GM21447 (cell line): Measurements from ENCODE around the gene SOX8.

ENCODE experiments used
- ATAC-seq: cut with Tn5 transposase; IDR thresholded peaks from one replicate; pipeline ENCODE4 v1.9.1; 2021; ENCODE audit not compliant: unreplicated experiment

The SOX8 gene

GRCh38 chr16:1003391-1004347 is 22.1 kb downstream of the SOX8 start:
- no peak for ATAC-seq

GRCh38 chr16:1005286-1005685 is 23.7 kb downstream of the SOX8 start:
- ATAC-seq, result no peak

- no peak for ATAC-seq
Observed at GRCh38 chr16:1006781-1007180, 25.2 kb downstream of the SOX8 start.

GRCh38 chr16:1007284-1007850 is 25.8 kb downstream of the SOX8 start:
- no peak for ATAC-seq

- ATAC-seq, result no peak
Observed at GRCh38 chr16:1008085-1008484, 26.5 kb downstream of the SOX8 start.

GRCh38 chr16:1009358-1010150 is 28.0 kb downstream of the SOX8 start:
- ATAC-seq, result no peak

- ATAC-seq, result no peak
Observed at GRCh38 chr16:1010251-1010650, 28.7 kb downstream of the SOX8 start.

GRCh38 chr16:1010815-1011214 is 29.2 kb downstream of the SOX8 start:
- ATAC-seq, result no peak

- ATAC-seq, result no peak
Observed at GRCh38 chr16:1011316-1012082, 29.9 kb downstream of the SOX8 start.

- no peak for ATAC-seq
Observed at GRCh38 chr16:1012135-1012534, 30.6 kb downstream of the SOX8 start.

GRCh38 chr16:1012722-1013592 is 31.4 kb downstream of the SOX8 start:
- ATAC-seq, result no peak

GRCh38 chr16:1013593-1013900 is 32.0 kb downstream of the SOX8 start:
- ATAC-seq, result no peak

GRCh38 chr16:1014221-1014620 is 32.7 kb downstream of the SOX8 start:
- no peak for ATAC-seq

- ATAC-seq, result no peak
Observed at GRCh38 chr16:1014771-1015495, 33.4 kb downstream of the SOX8 start.

- ATAC-seq, result no peak
Observed at GRCh38 chr16:1018447-1019198, 37.1 kb downstream of the SOX8 start.

- no peak for ATAC-seq
Observed at GRCh38 chr16:1019231-1020090, 37.9 kb downstream of the SOX8 start.

GRCh38 chr16:1020091-1020399 is 38.5 kb downstream of the SOX8 start:
- ATAC-seq, result no peak

GRCh38 chr16:1020591-1020990 is 39.0 kb downstream of the SOX8 start:
- no peak for ATAC-seq
